Astrocyte of the hippocampus (primary cell): ENCODE measurements around the gene GATAD2B.
"Not testable (repeated sequence)": the region's sequence is repeated elsewhere in the genome, so short reads cannot be mapped to it uniquely, and the experiment has no call there.

Experiments used
- DNase-seq: peaks from one replicate; pipeline ENCODE4 v3.0.0; 2011; ENCODE audit warnings: low read depth, low spot score

GATAD2B gene

GRCh38 chr1:153888533-153888932 is 34.2 kb downstream of the GATAD2B start:
- no peak for DNase-seq

GRCh38 chr1:153886127-153886526 is 36.6 kb downstream of the GATAD2B start:
- DNase-seq, result no peak

GRCh38 chr1:153883223-153883622 is 39.5 kb downstream of the GATAD2B start:
- no peak for DNase-seq

GRCh38 chr1:153882296-153882912 is 40.4 kb downstream of the GATAD2B start:
- no peak for DNase-seq

GRCh38 chr1:153881751-153882150 is 41.0 kb downstream of the GATAD2B start:
- DNase-seq, result peak; percentile 73

- DNase-seq, result peak; percentile 97
These were observed 41.8 kb downstream of the GATAD2B start for GRCh38 chr1:153880962-153881361.

GRCh38 chr1:153880024-153880423 is 42.7 kb downstream of the GATAD2B start:
- no peak for DNase-seq

- DNase-seq, result no peak
These were observed 45.7 kb downstream of the GATAD2B start for GRCh38 chr1:153877112-153877511.

- DNase-seq, result no peak
These were observed 49.8 kb downstream of the GATAD2B start for GRCh38 chr1:153872934-153873333.

GRCh38 chr1:153872331-153872730 is 50.4 kb downstream of the GATAD2B start:
- DNase-seq, result no peak

- DNase-seq, result no peak
These were observed 53.3 kb downstream of the GATAD2B start for GRCh38 chr1:153869486-153869885.

GRCh38 chr1:153866045-153866850 is 56.5 kb downstream of the GATAD2B start:
- DNase-seq, result no peak

GRCh38 chr1:153860285-153860684 is 62.5 kb downstream of the GATAD2B start:
- DNase-seq, result no peak

- DNase-seq, result no peak
These were observed 65.3 kb downstream of the GATAD2B start for GRCh38 chr1:153857505-153857904.

- DNase-seq, result no peak
These were observed 66.0 kb downstream of the GATAD2B start for GRCh38 chr1:153856763-153857162.

- no peak for DNase-seq
These were observed 70.6 kb downstream of the GATAD2B start for GRCh38 chr1:153852170-153852569.

GRCh38 chr1:153849487-153850185 is 73.1 kb downstream of the GATAD2B start:
- no peak for DNase-seq

- DNase-seq, result no peak
These were observed 74.0 kb downstream of the GATAD2B start for GRCh38 chr1:153848805-153849204.

- no peak for DNase-seq
These were observed 77.6 kb downstream of the GATAD2B start for GRCh38 chr1:153845158-153845557.

GRCh38 chr1:153844349-153844748 is 78.4 kb downstream of the GATAD2B start:
- not testable (repeated sequence) for DNase-seq

- DNase-seq, result no peak
These were observed 80.7 kb downstream of the GATAD2B start for GRCh38 chr1:153842006-153842471.

- peak; percentile 33 for DNase-seq
These were observed 81.2 kb downstream of the GATAD2B start for GRCh38 chr1:153841463-153841994.
